H9 (cell line): ENCODE results near the gene OR52E5. TPM values are rescaled to one million over a fixed set of nuclear protein-coding genes. Genes with fewer than 3 reads are reported as not detected.

ENCODE experiments used
- DNase-seq: peaks from one replicate; pipeline ENCODE4 v3.0.0-alpha.2; 2017
- H2AFZ ChIP-seq: one replicate; pipeline ENCODE4 v1.6.1; 2013; ENCODE audit warnings: mild to moderate bottlenecking, low read length, control low read depth, moderate library complexity
- H2AK5ac ChIP-seq: 2 replicates; pipeline ENCODE4 v1.6.1; 2013; ENCODE audit warnings: low read length, control low read depth, mixed read lengths; ENCODE audit not compliant: insufficient read length
- H2BK120ac ChIP-seq: one replicate; pipeline ENCODE4 v1.6.1; 2013; ENCODE audit warnings: low read depth, mild to moderate bottlenecking, low read length, control low read depth, inconsistent platforms; ENCODE audit not compliant: poor library complexity, severe bottlenecking
- H2BK12ac ChIP-seq: 2 replicates; pipeline ENCODE4 v1.6.1; 2013; ENCODE audit warnings: low read length, control low read depth, mixed read lengths, low read depth; ENCODE audit not compliant: insufficient read length
- H2BK15ac ChIP-seq: 2 replicates; pipeline ENCODE4 v1.6.1; 2013; ENCODE audit warnings: low read depth, low read length, control low read depth
- H2BK20ac ChIP-seq: one replicate; pipeline ENCODE4 v1.6.1; 2013; ENCODE audit warnings: low read depth, mild to moderate bottlenecking, low read length, control low read depth, inconsistent platforms; ENCODE audit not compliant: poor library complexity, severe bottlenecking
- H2BK5ac ChIP-seq: 2 replicates; pipeline ENCODE4 v1.6.1; 2013; ENCODE audit warnings: low read length, control low read depth, mixed read lengths; ENCODE audit not compliant: insufficient read length
- H3K14ac ChIP-seq: 2 replicates; pipeline ENCODE4 v1.6.1; 2013; ENCODE audit warnings: low read length, control low read depth; ENCODE audit not compliant: insufficient read depth
- H3K18ac ChIP-seq: 2 replicates; pipeline ENCODE4 v1.6.1; 2013; ENCODE audit warnings: low read depth, mild to moderate bottlenecking, mixed read lengths, low read length, control low read depth; ENCODE audit not compliant: insufficient read length
- H3K23ac ChIP-seq: 2 replicates; pipeline ENCODE4 v1.6.1; 2013; ENCODE audit warnings: low read length, control low read depth, mixed read lengths, low read depth; ENCODE audit not compliant: insufficient read length
- H3K23me2 ChIP-seq: 2 replicates; pipeline ENCODE4 v1.6.1; 2013; ENCODE audit warnings: low read depth, mild to moderate bottlenecking, mixed read lengths, low read length, control low read depth; ENCODE audit not compliant: insufficient read length, poor library complexity, severe bottlenecking
- H3K27ac ChIP-seq: 2 replicates; pipeline ENCODE4 v1.5.1; 2013; ENCODE audit warnings: low read length, control low read depth, mixed read lengths, low read depth; ENCODE audit not compliant: insufficient read length
- H3K27me3 ChIP-seq: 2 replicates; pipeline ENCODE4 v1.6.1; 2013; ENCODE audit warnings: low read length, control low read depth, inconsistent platforms; ENCODE audit not compliant: insufficient read depth
- H3K4ac ChIP-seq: 2 replicates; pipeline ENCODE4 v1.6.1; 2013; ENCODE audit warnings: low read depth, mild to moderate bottlenecking, control low read depth, inconsistent platforms, low read length, moderate library complexity
- H3K4me1 ChIP-seq: 2 replicates; pipeline ENCODE4 v1.6.1; 2013; ENCODE audit warnings: low read length, control low read depth, inconsistent platforms; ENCODE audit not compliant: insufficient read depth
- H3K4me2 ChIP-seq: 2 replicates; pipeline ENCODE4 v1.6.1; 2013; ENCODE audit warnings: low read length, control low read depth, mixed read lengths; ENCODE audit not compliant: insufficient read length, insufficient read depth
- H3K56ac ChIP-seq: 2 replicates; pipeline ENCODE4 v1.6.1; 2013; ENCODE audit warnings: low read depth, mild to moderate bottlenecking, mixed read lengths, low read length, control low read depth; ENCODE audit not compliant: insufficient read length
- H3K79me1 ChIP-seq: 2 replicates; pipeline ENCODE4 v1.6.1; 2013; ENCODE audit warnings: low read depth, mild to moderate bottlenecking, moderate library complexity, low read length, control low read depth, inconsistent platforms; ENCODE audit not compliant: insufficient read depth, poor library complexity, severe bottlenecking
- H3K79me2 ChIP-seq: 2 replicates; pipeline ENCODE4 v1.6.1; 2013; ENCODE audit warnings: low read length, control low read depth, inconsistent platforms; ENCODE audit not compliant: insufficient read depth
- H3K9ac ChIP-seq: 2 replicates; pipeline ENCODE4 v1.6.1; 2013; ENCODE audit warnings: low read length, control low read depth, mixed read lengths; ENCODE audit not compliant: insufficient read length; ENCODE audit errors: extremely low read depth
- H3K9me3 ChIP-seq: one replicate; pipeline ENCODE4 v1.6.1; 2013; ENCODE audit warnings: low read depth, low read length, inconsistent platforms; ENCODE audit not compliant: control insufficient read depth
- H3T11ph ChIP-seq: one replicate; pipeline ENCODE4 v1.6.1; 2013; ENCODE audit warnings: mild to moderate bottlenecking, low read length, control low read depth, inconsistent platforms
- H4K20me1 ChIP-seq: one replicate; pipeline ENCODE4 v1.6.1; 2013; ENCODE audit not compliant: control insufficient read depth, insufficient read length, insufficient read depth
- H4K5ac ChIP-seq: 2 replicates; pipeline ENCODE4 v1.6.1; 2013; ENCODE audit warnings: low read depth, mild to moderate bottlenecking, mixed read lengths, low read length, control low read depth; ENCODE audit not compliant: insufficient read length
- H4K8ac ChIP-seq: replicated peaks from 2 replicates; pipeline ENCODE4 v1.6.1; 2013; ENCODE audit warnings: low read length, control low read depth, mixed read lengths, low read depth; ENCODE audit not compliant: insufficient read length
- H4K91ac ChIP-seq: 2 replicates; pipeline ENCODE4 v1.6.1; 2013; ENCODE audit warnings: low read depth, mild to moderate bottlenecking, moderate library complexity, mixed read lengths, low read length, control low read depth; ENCODE audit not compliant: insufficient read length
- H3K27ac Mint-ChIP-seq, 3 experiments: 2 replicates in 2 of 3; 3 replicates in 1 of 3; pipeline ENCODE4 v1.8.0; 2020 to 2021; ENCODE audit warnings: mixed read lengths in 3 of 3, mild to moderate bottlenecking in 1 of 3, moderate library complexity in 1 of 3
- H3K27me3 Mint-ChIP-seq: 2 replicates; pipeline ENCODE4 v1.8.0; 2021; ENCODE audit warnings: low read depth, mild to moderate bottlenecking, moderate library complexity, mixed read lengths
- H3K36me3 Mint-ChIP-seq, 3 experiments: 2 replicates in 2 of 3; 3 replicates in 1 of 3; pipeline ENCODE4 v1.8.0; 2020 to 2021; ENCODE audit warnings: low read depth in 3 of 3, mixed read lengths in 3 of 3; ENCODE audit not compliant: insufficient read depth in 1 of 3
- H3K4me1 Mint-ChIP-seq, 2 experiments: 2 replicates each; pipeline ENCODE4 v1.8.0; 2020; ENCODE audit warnings: mixed read lengths in 2 of 2
- H3K4me3 Mint-ChIP-seq, 2 experiments: 2 replicates in 1 of 2; 3 replicates in 1 of 2; pipeline ENCODE4 v1.8.0; 2020 to 2021; ENCODE audit warnings: mild to moderate bottlenecking in 2 of 2, mixed read lengths in 2 of 2, moderate library complexity in 1 of 2
- H3K9me3 Mint-ChIP-seq, 2 experiments: 2 replicates in 1 of 2; 3 replicates in 1 of 2; pipeline ENCODE4 v1.8.0; 2020; ENCODE audit warnings: mild to moderate bottlenecking in 2 of 2, mixed read lengths in 2 of 2, moderate library complexity in 1 of 2
- WGBS: extraction: QIAGEN DNeasy Blood & Tissue Kit; methylation state at CpG from one replicate; pipeline ENCODE4 v1.1.7; 2013; ENCODE audit warnings: missing lambda C conversion rate, low lambda C conversion rate, mixed read lengths; ENCODE audit not compliant: insufficient read length; ENCODE audit errors: extremely low coverage; 5-methylcytosine and 5-hydroxymethylcytosine counted together
- total RNA-seq: library from RNA; stranded (reverse); gene quantifications from 2 replicates; pipeline ENCODE4 v1.2.1, GENCODE V29; 2021
- TF ChIP-seq, protein P1 (sequence below): fragments of 200-600 bp; sonication (generic); conservative IDR thresholded peaks from 3 replicates; pipeline ENCODE4 v1.8.0; 2021; ENCODE audit warnings: antibody characterized with exemption, mild to moderate bottlenecking

Gene OR52E5
- total RNA-seq, 1 experiment from 2014 or later, result not detected

DNA sequence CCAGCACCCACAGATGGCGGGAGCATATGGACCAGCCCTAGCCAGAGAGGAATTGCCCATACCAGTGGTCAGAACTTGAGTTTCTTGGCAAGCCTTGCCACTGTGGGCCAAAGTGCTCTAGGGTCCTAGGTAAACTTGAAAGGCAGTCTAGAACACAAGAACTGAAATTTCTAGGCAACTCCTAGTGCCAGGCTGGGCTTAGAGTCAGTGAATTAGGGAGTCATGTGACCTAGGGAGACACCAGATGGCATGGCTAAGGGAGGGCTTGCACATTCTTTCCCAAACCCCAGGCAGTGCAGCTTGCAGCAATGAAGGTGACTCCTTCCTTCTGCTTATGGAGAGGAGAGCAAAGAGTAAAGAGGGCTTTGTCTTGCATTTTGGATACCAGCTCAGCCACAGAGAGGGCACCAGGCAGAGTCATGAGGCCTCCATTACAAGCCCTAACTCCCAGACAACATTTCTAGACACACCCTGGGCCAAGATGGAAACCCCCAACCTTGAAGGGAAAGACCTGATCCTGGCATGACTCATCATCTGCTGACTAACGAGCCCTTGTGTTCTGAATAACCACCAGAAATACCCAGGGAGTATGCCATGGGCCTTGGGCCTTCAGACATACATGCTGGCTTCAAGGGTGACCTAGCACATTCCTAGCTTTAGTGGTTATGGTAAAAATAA, 29.9 kb downstream of the OR52E5 start:
- TF ChIP-seq, protein P1, sequence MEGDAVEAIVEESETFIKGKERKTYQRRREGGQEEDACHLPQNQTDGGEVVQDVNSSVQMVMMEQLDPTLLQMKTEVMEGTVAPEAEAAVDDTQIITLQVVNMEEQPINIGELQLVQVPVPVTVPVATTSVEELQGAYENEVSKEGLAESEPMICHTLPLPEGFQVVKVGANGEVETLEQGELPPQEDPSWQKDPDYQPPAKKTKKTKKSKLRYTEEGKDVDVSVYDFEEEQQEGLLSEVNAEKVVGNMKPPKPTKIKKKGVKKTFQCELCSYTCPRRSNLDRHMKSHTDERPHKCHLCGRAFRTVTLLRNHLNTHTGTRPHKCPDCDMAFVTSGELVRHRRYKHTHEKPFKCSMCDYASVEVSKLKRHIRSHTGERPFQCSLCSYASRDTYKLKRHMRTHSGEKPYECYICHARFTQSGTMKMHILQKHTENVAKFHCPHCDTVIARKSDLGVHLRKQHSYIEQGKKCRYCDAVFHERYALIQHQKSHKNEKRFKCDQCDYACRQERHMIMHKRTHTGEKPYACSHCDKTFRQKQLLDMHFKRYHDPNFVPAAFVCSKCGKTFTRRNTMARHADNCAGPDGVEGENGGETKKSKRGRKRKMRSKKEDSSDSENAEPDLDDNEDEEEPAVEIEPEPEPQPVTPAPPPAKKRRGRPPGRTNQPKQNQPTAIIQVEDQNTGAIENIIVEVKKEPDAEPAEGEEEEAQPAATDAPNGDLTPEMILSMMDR, result no peak
- H2AFZ ChIP-seq, result no peak overlapping the region

More for the DNA sequence above, 29.9 kb downstream of the OR52E5 start:
- H3K18ac ChIP-seq, result no peak overlapping the region
- H3K36me3 Mint-ChIP-seq, result peaks cover 0 to 16% (median 7%) of the 10 kb centered on the region in 3 experiments; a peak in 4 of 7 replicates
- no peak overlapping the region for H2BK5ac ChIP-seq
- H3K27me3 Mint-ChIP-seq, result no peaks in the 10 kb centered on the region
- H3K9me3 Mint-ChIP-seq, result peaks cover 19 to 24% of the 10 kb centered on the region in 2 experiments
- no peaks in the 10 kb centered on the region for H3K9me3 ChIP-seq
- no peak overlapping the region for H3T11ph ChIP-seq
- no peak overlapping the region for H2BK20ac ChIP-seq
- no peak overlapping the region for H2AK5ac ChIP-seq
- H2BK15ac ChIP-seq, result no peak overlapping the region
- no peak overlapping the region for H4K91ac ChIP-seq
- no peaks in the 10 kb centered on the region for H3K4me1 ChIP-seq
- H3K27ac Mint-ChIP-seq, result no peak overlapping the region
- no peak overlapping the region for H3K4me3 Mint-ChIP-seq
- H4K8ac ChIP-seq, result no peak overlapping the region
- no peak overlapping the region for H3K23ac ChIP-seq
- no peak overlapping the region for H3K4ac ChIP-seq
- no peaks in the 10 kb centered on the region for H3K79me2 ChIP-seq
- H2BK12ac ChIP-seq, result no peak overlapping the region
- H4K20me1 ChIP-seq, result no peaks in the 10 kb centered on the region
- no peak overlapping the region for H3K27ac ChIP-seq
- H3K14ac ChIP-seq, result no peak overlapping the region
- no peaks in the 10 kb centered on the region for H3K79me1 ChIP-seq
- no peaks in the 10 kb centered on the region for H3K4me1 Mint-ChIP-seq
- H3K27me3 ChIP-seq, result no peaks in the 10 kb centered on the region
- WGBS, result no CpG with 5 or more reads among the region's 2 CpGs
- H3K9ac ChIP-seq, result no peak overlapping the region
- no peak for DNase-seq
- H3K23me2 ChIP-seq, result no peaks in the 10 kb centered on the region
- H3K4me2 ChIP-seq, result no peak overlapping the region
- H3K56ac ChIP-seq, result no peak overlapping the region
- no peak overlapping the region for H4K5ac ChIP-seq
- H2BK120ac ChIP-seq, result no peak overlapping the region
